CD4-positive, alpha-beta T cell (primary cell): ENCODE data around the gene C9orf43. TPM values are rescaled to one million over a fixed set of nuclear protein-coding genes. Genes with fewer than 3 reads are reported as not detected.

ENCODE experiments used
- ATAC-seq: fragments of 200-7000 bp; cut with Tn5 transposase; one replicate; pipeline ENCODE4 v1.10.0; 2022; ENCODE audit warnings: mild to moderate bottlenecking; ENCODE audit not compliant: poor library complexity
- CTCF ChIA-PET: fragments of 350-600 bp; sonication (Branson Sonifier 250); formaldehyde crosslinking; loops from one replicate; lab custom pipeline; 2021; ENCODE audit warnings: antibody characterized with exemption, inconsistent platforms; lab: Charles Lee
- POLR2A ChIA-PET: fragments of 350-600 bp; sonication (Branson Sonifier 250); formaldehyde crosslinking; loops from one replicate; lab custom pipeline; 2021; ENCODE audit warnings: antibody characterized with exemption, inconsistent platforms; lab: Charles Lee
- DNase-seq, 14 experiments: peaks; one replicate each; pipeline ENCODE4 v3.0.0-alpha.2; 2013 to 2020; ENCODE audit warnings: mixed read lengths in 2 of 14
- H3K27ac ChIP-seq, 2 donors: one replicate each; pipeline versions ENCODE4 v1.5.1 to v1.7.0; 2013; ENCODE audit warnings: low read length in 2 of 2, low read depth in 1 of 2, mild to moderate bottlenecking in 1 of 2
- H3K27me3 ChIP-seq, 2 experiments: 1 replicate in 1 of 2; 2 replicates in 1 of 2; pipeline versions ENCODE4 v1.6.1 to v1.7.0; 2013; ENCODE audit warnings: low read length in 2 of 2, control low read depth in 1 of 2, mild to moderate bottlenecking in 1 of 2, moderate library complexity in 1 of 2; ENCODE audit not compliant: insufficient read depth in 2 of 2, control insufficient read depth in 1 of 2
- H3K36me3 ChIP-seq: one replicate; pipeline ENCODE4 v1.6.1; 2013; ENCODE audit warnings: low read length, control low read depth; ENCODE audit not compliant: insufficient read depth
- H3K4me1 ChIP-seq: one replicate; pipeline ENCODE4 v1.6.1; 2013; ENCODE audit warnings: low read length, control low read depth; ENCODE audit not compliant: insufficient read depth
- H3K4me3 ChIP-seq: one replicate; pipeline ENCODE4 v1.5.1; 2013; ENCODE audit warnings: mild to moderate bottlenecking, low read length, moderate library complexity
- H3K9me3 ChIP-seq, 2 experiments: 1 replicate in 1 of 2; 2 replicates in 1 of 2; pipeline versions ENCODE4 v1.6.1 to v1.7.0; 2013; ENCODE audit warnings: low read length in 2 of 2, mild to moderate bottlenecking in 2 of 2, control low read depth in 1 of 2, moderate library complexity in 1 of 2; ENCODE audit not compliant: control insufficient read depth in 1 of 2, insufficient read depth in 1 of 2
- H3K27ac Mint-ChIP-seq: one replicate; pipeline ENCODE4 v1.8.0; 2020; ENCODE audit warnings: mixed read lengths
- H3K27me3 Mint-ChIP-seq: one replicate; pipeline ENCODE4 v1.8.0; 2021; ENCODE audit warnings: mixed read lengths
- H3K36me3 Mint-ChIP-seq: one replicate; pipeline ENCODE4 v1.8.0; 2021; ENCODE audit warnings: low read depth, mixed read lengths
- H3K4me1 Mint-ChIP-seq: one replicate; pipeline ENCODE4 v1.8.0; 2021; ENCODE audit warnings: low read depth, mixed read lengths
- H3K4me3 Mint-ChIP-seq: one replicate; pipeline ENCODE4 v1.8.0; 2020; ENCODE audit warnings: mild to moderate bottlenecking, mixed read lengths
- H3K9me3 Mint-ChIP-seq: one replicate; pipeline ENCODE4 v1.8.0; 2020; ENCODE audit warnings: mixed read lengths
- intact Hi-C, 2 experiments: fragments of 100-400 bp; cut with DNase I in 1 of 2; cut with micrococcal nuclease in 1 of 2; formaldehyde crosslinking; loops; one replicate each; pipeline versions ENCODE4 v1.15.1 to v1.9.0; 2023 to 2025; cut with DNase I, micrococcal nuclease
- total RNA-seq, 174 experiments: library from RNA in 2 of 174; stranded (reverse) in 2 of 174; gene quantifications; one replicate each; pipeline ENCODE4 v1.2.3 and lab custom pipeline; 2021 to 2026
- TF ChIP-seq, protein P1 (sequence below): fragments of 200-600 bp; IDR thresholded peaks from one replicate; pipeline ENCODE4 v1.8.0; 2022; ENCODE audit warnings: antibody characterized with exemption, mild to moderate bottlenecking

C9orf43 gene
- total RNA-seq, 2 experiments from 2014 or later: 0.60 to 0.95 TPM

GRCh38 chr9:113393281-113393680, 17.3 kb upstream of the C9orf43 start:
- ATAC-seq (no peak), DNase-seq (no peak)
- CTCF ChIA-PET: interaction anchor here (1.7 kb wide), 1 partner anchor 8 kb away, joined by 5 read pairs; the partner anchor contains the start of gene ALAD
- Histone ChIP-seq H3K4me3 (no peak overlapping the region), H3K36me3 (peaks cover 46% of the 10 kb centered on the region), H3K27ac (no peak overlapping the region), H3K4me1 (peaks cover 3% of the 10 kb centered on the region), H3K9me3 (no peaks in the 10 kb centered on the region), H3K27me3 (no peaks in the 10 kb centered on the region)
- Mint-ChIP-seq H3K36me3 (peaks cover 54% of the 10 kb centered on the region), H3K27ac (no peak overlapping the region), H3K27me3 (no peaks in the 10 kb centered on the region), H3K4me1 (peaks cover 7% of the 10 kb centered on the region), H3K9me3 (no peaks in the 10 kb centered on the region), H3K4me3 (no peak overlapping the region)
- POLR2A ChIA-PET: no interaction called here
- intact Hi-C loops: no loop called here
- TF ChIP-seq, protein P1, sequence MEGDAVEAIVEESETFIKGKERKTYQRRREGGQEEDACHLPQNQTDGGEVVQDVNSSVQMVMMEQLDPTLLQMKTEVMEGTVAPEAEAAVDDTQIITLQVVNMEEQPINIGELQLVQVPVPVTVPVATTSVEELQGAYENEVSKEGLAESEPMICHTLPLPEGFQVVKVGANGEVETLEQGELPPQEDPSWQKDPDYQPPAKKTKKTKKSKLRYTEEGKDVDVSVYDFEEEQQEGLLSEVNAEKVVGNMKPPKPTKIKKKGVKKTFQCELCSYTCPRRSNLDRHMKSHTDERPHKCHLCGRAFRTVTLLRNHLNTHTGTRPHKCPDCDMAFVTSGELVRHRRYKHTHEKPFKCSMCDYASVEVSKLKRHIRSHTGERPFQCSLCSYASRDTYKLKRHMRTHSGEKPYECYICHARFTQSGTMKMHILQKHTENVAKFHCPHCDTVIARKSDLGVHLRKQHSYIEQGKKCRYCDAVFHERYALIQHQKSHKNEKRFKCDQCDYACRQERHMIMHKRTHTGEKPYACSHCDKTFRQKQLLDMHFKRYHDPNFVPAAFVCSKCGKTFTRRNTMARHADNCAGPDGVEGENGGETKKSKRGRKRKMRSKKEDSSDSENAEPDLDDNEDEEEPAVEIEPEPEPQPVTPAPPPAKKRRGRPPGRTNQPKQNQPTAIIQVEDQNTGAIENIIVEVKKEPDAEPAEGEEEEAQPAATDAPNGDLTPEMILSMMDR: no peak

GRCh38 chr9:113395000-113395861, 15.3 kb upstream of the C9orf43 start:
- Mint-ChIP-seq H3K27me3 (no peaks in the 10 kb centered on the region), H3K36me3 (peaks cover 41% of the 10 kb centered on the region), H3K27ac (no peak overlapping the region), H3K4me1 (peaks cover 20% of the 10 kb centered on the region), H3K9me3 (no peaks in the 10 kb centered on the region), H3K4me3 (no peak overlapping the region)
- no peaks in the 10 kb centered on the region for H3K9me3 ChIP-seq
- no peak overlapping the region for H3K27ac ChIP-seq
- DNase-seq (peak in 1 of 14 experiments; percentile 14), ATAC-seq (no peak)
- TF ChIP-seq, protein P1: no peak
- H3K4me1 ChIP-seq: peaks cover 20% of the 10 kb centered on the region
- CTCF ChIA-PET: no interaction called here
- POLR2A ChIA-PET: no interaction called here
- H3K4me3 ChIP-seq: no peak overlapping the region
- intact Hi-C loops: no loop called here
- H3K36me3 ChIP-seq: peaks cover 28% of the 10 kb centered on the region
- no peaks in the 10 kb centered on the region for H3K27me3 ChIP-seq

DNA sequence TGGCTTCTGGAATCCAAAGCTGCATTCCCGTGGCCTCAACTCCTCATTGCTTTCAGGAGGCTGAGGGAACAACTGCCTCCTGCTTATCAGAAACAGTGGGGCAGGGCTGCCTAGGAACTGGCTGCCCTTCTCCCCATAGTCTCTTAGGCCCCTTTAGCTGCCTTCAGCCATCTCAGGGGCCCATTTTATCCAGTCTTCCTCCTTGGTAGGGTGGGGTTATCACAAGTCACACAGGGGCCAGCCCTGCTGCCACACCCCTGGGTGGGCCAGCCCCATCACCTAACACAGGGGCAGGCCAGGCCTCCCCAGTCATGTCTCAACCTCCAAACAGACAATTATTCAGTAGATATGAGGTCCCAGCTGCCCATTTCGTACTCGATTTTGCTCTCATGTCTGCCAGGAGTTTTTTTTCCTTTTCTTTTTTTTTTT, 13.3 kb upstream of the C9orf43 start:
- ChIA-PET POLR2A (interaction anchor here (0.9 kb wide), 1 partner anchor 21 kb away, joined by 3 read pairs; the partner anchor contains the start of gene HDHD3), CTCF (no interaction called here)
- H3K27ac Mint-ChIP-seq: no peak overlapping the region
- H3K36me3 Mint-ChIP-seq: peaks cover 23% of the 10 kb centered on the region
- H3K4me3 Mint-ChIP-seq: no peak overlapping the region
- H3K9me3 ChIP-seq: no peaks in the 10 kb centered on the region
- TF ChIP-seq, protein P1: no peak
- H3K27me3 ChIP-seq: no peaks in the 10 kb centered on the region
- peaks cover 14% of the 10 kb centered on the region for H3K36me3 ChIP-seq
- peaks cover 33% of the 10 kb centered on the region for H3K4me1 ChIP-seq
- intact Hi-C loops: no loop called here
- H3K4me1 Mint-ChIP-seq: peaks cover 34% of the 10 kb centered on the region
- no peak overlapping the region for H3K4me3 ChIP-seq
- H3K9me3 Mint-ChIP-seq: no peaks in the 10 kb centered on the region
- no peaks in the 10 kb centered on the region for H3K27me3 Mint-ChIP-seq
- DNase-seq (no peak), ATAC-seq (no peak)
- H3K27ac ChIP-seq: no peak overlapping the region
